IMR-90 (cell line): ENCODE results near the gene MAPKAP1.

Experiments
- CEBPB ChIP-seq: IDR thresholded peaks from 2 replicates; pipeline ENCODE4 v1.6.1; 2012; ENCODE audit warnings: low read depth, low read length, improper control_type of control experiment
- CTCF ChIP-seq: conservative IDR thresholded peaks from 2 replicates; pipeline ENCODE4 v1.5.1; 2012; ENCODE audit warnings: mild to moderate bottlenecking, low read depth, low read length, improper control_type of control experiment
- FOS ChIP-seq: fragments of 150-350 bp; IDR thresholded peaks from 2 replicates; pipeline ENCODE4 v1.6.1; 2016; ENCODE audit warnings: low read depth, low read length
- MAFK ChIP-seq: IDR thresholded peaks from 2 replicates; pipeline ENCODE4 v1.6.1; 2012; ENCODE audit warnings: low read depth, low read length, improper control_type of control experiment
- MXI1 ChIP-seq: IDR thresholded peaks from 2 replicates; pipeline ENCODE4 v1.6.1; 2012; ENCODE audit warnings: low read depth, mild to moderate bottlenecking, low read length, moderate library complexity, borderline replicate concordance
- NFE2L2 ChIP-seq: fragments of 150-350 bp; IDR thresholded peaks from 2 replicates; pipeline ENCODE4 v1.6.1; 2016; ENCODE audit warnings: low read depth, mild to moderate bottlenecking, low read length
- POLR2A ChIP-seq: IDR thresholded peaks from 2 replicates; pipeline ENCODE4 v1.6.1; 2012; ENCODE audit warnings: mild to moderate bottlenecking, low read depth, low read length
- RCOR1 ChIP-seq: IDR thresholded peaks from 2 replicates; pipeline ENCODE4 v1.6.1; 2012; ENCODE audit warnings: mild to moderate bottlenecking, low read length, improper control_type of control experiment; ENCODE audit not compliant: insufficient replicate concordance

GRCh38 chr9:125431012-125431305, 276.0 kb downstream of the MAPKAP1 start:
- no peak for TF ChIP-seq NFE2L2
- no peak for TF ChIP-seq MAFK
- no peak for TF ChIP-seq RCOR1
- TF ChIP-seq CTCF: no peak
- TF ChIP-seq CEBPB: no peak
- no peak for TF ChIP-seq POLR2A
- TF ChIP-seq MXI1: no peak
- no peak for TF ChIP-seq FOS
